NT2/D1 (cell line): ENCODE results near the gene DGKH.

Experiments
- YY1 ChIP-seq: IDR thresholded peaks from 2 replicates; pipeline ENCODE4 v1.6.1; 2011; ENCODE audit not compliant: insufficient read length, insufficient read depth
- ZNF274 ChIP-seq: IDR thresholded peaks from 2 replicates; pipeline ENCODE4 v1.6.1; 2011; ENCODE audit warnings: mild to moderate bottlenecking, low read depth, low read length

DNA sequence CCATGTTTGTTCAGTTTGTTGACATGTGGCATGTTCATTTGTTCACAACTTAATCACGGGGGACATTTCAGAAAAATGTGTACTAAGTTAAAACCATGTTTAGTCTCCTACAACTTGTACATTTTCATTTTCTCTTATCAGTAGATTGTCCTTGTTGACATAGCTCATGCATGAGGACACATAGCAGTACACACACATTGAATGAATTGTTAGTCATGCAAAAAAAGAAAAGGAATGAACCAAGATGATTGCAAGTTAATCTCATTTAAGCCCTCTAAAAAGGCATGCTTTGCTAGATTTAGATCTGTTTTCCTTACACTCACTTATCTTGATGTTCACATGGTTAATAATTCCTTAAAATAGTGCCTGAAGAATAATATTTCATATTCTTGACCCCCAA, 185.3 kb downstream of the DGKH start:
- TF ChIP-seq ZNF274, result no peak
- no peak for TF ChIP-seq YY1
